IPS-NIHi7 (cell line): ENCODE results near the gene TMEM92.

Experiments
- DNase-seq: peaks from one replicate; pipeline ENCODE4 v3.0.0; 2012; ENCODE audit warnings: mixed read lengths; ENCODE audit errors: extremely low spot score

TMEM92 gene

GRCh38 chr17:50328363-50329325 lies 54.4 kb downstream of the TMEM92 start:
- no peak for DNase-seq

- DNase-seq: no peak
Observed at GRCh38 chr17:50329716-50330115, 55.5 kb downstream of the TMEM92 start.

GRCh38 chr17:50330151-50330775 lies 56.0 kb downstream of the TMEM92 start:
- peak; percentile 7 for DNase-seq
